M059J (cell line): ENCODE measurements around the gene SLC43A2. TPM values are rescaled to one million over a fixed set of nuclear protein-coding genes. Genes with fewer than 3 reads are reported as not detected.

Source experiments
- DNase-seq: peaks from one replicate; pipeline ENCODE4 v3.0.0-alpha.2; 2012; ENCODE audit warnings: low read depth
- total RNA-seq: library from RNA; depleted of rRNA; stranded (reverse); fragments of >200 nt; shearing (Covaris generic); gene quantifications from 2 replicates; pipeline ENCODE4 v1.2.3, GENCODE V29; 2014

The SLC43A2 gene
- total RNA-seq, 1 experiment from 2014 or later: 2.4 TPM

DNA sequence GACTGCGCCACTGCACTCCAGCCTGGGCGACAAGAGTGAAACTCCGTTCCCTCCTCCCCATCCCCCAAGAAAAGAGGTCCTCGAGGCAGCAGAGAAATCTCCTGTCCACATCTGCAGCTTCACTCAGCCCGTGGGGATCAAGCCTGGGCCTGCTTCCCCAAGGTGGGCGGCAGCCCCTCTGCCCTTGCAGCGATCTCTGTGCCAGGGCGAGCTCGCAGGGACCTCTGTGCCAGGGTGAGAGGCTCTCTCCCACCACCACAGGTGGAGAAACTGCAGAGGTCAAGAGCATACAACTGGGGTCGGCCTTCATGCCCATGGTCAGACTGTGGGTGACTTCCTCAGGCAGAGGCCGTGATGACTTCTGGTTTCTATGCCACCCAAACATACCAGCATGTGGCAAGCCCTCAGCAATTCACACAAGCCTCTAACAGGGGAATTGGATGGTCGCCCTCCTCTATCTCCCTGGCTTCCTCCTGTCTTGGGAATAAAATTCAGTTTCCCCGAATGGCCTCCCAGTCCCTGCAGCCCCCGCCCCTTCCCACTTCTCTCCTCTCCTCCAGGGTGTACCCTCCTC, 5.5 kb downstream of the SLC43A2 start:
- no peak for DNase-seq

DNA sequence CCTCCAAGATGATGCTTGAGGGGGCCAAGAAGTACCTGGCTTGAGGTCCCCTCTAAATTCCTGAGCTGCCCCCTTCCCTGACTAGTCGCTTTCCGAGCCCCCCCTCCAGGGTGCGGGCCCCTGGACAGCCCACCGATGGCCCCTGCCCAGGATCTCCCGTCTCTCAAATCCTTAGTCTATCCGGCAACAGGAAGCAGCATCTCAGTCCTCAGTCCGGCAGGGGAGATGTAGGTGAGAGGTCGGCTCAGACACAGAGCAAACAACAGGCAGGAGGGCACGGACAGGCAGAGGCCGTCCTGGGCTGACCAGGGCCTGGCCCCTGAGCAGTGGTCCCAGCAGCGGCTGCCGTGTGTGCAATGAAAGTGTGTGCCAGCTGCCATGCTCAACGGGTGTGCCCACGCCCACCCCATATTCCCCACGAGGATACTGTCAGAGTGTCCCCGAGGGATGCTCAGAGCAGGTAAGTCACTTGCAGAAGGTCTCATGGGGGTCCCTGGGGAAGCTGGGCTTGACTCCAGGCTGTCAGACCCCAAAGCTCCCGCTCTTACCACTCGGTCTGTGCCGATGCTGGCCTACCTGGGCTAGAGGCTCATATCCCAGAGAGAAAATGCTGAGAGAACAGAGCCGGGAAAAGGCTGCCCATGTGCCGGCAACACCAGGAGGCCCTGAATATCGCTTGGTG, 7.2 kb downstream of the SLC43A2 start:
- no peak for DNase-seq

DNA sequence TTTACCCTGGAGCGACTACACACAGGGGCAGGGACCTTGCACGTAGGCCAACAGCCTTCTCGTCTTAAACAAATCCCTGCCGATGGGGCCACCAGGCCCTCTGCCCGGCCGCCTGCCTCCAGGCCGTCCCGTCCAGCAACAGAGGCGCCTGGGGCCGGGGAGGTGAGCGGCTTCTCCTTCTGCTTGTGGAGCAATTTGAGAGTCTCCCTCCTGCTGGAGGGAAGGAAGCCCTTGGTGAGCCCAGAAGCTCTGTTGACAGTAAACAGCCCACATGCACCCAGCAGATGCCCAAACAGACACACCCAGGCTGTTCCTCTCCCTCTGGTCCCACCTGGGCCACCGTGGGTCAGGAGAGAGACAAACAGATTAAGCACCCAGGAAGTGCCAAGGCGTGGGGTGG, 8.1 kb downstream of the SLC43A2 start:
- no peak for DNase-seq

DNA sequence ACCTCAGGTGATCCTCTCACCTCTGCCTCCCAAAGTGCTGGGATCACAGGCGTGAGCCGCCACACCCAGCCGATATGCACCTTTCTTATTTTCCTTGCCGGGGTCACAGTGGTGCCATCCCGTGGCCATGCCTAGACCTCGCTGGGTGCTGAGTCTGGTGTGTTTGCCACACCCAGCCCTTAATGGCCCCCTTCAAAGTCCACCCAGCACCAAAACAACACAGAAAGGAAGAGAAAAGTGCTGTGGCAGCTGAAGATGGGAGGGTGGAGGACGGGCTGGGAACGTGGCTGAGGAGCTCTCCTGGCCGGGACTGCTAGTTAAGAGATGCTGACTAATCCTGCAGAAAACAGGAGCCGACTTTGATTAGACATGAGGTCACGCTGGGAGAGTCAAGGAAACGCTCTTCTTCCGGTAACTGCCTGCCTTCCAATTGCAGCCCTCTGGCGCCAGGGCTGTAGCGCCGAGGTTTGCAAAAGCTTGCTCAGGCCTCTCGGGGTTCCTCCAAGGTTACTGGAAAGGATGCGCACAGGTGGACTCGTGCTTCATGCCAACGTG, 10.9 kb downstream of the SLC43A2 start:
- peak; percentile 85 for DNase-seq

DNA sequence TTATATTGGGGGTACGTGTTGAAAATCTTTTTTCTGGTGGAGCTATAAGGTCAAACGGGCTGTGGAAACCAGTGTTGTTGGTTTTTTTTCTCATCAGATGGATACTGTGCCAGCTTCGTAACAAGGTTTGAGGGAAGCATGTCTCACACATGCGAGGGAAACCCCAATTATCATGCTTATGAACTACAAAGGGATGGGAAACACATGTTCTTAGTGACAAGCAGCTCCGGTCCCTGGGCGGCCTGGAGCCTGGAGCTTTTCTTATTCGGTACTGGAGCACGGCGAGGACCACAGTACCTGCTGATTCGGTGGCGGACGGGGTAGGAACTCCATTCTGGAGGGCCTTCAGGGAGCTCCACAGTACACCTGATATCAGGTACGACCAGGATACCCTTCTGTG, 12.5 kb downstream of the SLC43A2 start:
- DNase-seq: no peak

DNA sequence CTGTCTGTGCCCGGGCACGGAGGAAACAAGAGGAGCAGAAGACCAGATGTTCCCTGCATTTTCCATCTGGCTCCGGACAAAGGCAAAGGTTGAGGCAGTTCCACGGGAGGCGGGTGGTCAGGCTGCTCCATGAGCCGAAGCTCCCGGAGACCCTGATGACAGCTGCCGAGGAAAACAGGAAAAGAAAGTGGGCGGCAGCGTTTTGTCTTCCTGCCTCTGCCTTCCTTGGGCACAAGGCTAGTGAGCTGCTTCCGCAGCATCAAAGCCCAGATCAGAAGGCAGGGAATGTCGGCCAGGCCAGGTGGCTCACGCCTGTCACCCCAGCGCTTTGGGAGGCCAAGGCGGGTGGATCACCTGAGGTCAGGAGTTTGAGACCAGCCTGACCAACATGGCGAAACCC, 16.2 kb downstream of the SLC43A2 start:
- no peak for DNase-seq

DNA sequence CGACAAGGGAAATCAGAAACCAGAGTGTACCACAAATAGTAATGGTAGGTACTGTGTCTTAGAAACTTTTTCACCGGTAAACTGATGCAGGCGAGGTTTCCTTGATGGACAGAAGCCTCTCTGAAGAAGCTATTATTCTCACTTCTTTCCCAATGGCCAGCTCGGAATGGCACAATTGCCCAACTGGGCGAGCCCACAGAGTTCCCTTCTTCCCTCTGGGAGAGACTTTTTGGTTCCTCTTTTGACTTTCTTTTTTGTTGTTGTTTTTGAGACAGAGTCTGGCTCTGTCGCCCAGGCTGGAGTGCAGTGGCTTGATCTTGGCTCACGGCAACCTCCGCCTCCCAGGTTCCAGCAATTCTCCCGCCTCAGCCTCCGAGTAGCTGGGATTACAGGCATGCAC, 16.9 kb downstream of the SLC43A2 start:
- no peak for DNase-seq

DNA sequence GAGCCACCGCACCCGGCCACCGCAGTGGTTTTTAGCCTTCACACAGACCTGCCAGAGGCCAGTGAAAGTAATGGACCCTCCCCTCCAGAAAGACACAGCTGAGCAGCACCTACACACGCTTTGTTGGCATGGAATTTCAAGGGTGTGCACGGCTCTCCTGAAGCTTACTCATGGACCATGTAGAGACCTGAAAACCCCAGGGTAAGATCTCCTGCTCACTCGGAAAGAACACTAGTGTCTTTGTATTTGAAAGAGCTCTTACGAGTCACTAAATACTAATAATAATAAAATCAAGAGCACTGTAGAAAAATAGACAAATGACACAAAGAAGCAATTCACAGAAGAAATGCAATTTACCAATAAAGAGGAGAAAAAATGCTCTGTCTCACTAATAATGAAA, 20.0 kb downstream of the SLC43A2 start:
- no peak for DNase-seq

DNA sequence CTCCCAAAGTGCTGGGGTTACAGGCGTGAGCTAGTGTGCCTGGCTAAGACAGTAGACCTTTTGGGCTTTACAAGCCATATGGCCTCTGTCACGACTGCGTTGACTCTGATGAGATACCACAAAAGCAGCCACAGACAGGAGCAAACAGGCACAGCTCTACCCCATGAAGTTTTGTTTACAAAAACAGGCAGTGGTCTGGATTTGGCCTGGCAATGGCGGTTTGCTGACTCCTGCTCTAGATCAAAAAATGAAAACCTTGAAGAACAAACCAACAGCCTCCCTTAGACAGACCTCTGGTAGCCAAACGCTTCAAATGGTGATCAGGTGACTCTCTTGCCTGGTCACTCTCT, 20.7 kb downstream of the SLC43A2 start:
- DNase-seq: no peak

DNA sequence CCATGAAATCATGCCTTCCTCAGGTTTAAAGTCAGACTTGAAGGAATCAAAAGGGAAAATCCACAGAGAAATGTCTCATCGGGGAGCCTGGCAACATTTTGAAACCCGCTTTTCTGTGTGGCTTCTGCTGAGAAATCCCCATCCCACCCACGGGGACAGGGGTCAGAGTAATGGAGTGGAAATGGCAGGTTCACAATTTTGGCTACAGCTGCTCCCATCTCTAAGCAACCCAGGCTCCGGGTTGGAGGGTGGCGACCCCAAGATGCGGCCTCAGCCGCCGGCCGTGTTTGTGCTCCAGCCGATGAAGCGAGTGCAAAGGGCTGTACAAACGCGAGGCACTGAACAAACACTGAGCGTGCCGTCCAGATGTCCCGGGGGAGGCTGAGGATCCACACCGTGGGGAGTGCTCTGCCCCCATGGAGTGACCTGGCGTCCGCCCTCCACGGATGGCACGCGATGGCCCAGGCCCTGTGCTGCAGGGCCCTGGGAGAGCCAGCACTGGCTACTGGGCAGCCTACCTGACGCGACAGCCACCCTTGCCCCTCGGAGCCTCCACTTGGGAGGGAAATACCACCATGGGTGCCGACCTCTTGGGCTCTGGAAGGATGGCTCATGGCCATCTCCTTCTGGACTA, 22.2 kb downstream of the SLC43A2 start:
- DNase-seq: no peak

DNA sequence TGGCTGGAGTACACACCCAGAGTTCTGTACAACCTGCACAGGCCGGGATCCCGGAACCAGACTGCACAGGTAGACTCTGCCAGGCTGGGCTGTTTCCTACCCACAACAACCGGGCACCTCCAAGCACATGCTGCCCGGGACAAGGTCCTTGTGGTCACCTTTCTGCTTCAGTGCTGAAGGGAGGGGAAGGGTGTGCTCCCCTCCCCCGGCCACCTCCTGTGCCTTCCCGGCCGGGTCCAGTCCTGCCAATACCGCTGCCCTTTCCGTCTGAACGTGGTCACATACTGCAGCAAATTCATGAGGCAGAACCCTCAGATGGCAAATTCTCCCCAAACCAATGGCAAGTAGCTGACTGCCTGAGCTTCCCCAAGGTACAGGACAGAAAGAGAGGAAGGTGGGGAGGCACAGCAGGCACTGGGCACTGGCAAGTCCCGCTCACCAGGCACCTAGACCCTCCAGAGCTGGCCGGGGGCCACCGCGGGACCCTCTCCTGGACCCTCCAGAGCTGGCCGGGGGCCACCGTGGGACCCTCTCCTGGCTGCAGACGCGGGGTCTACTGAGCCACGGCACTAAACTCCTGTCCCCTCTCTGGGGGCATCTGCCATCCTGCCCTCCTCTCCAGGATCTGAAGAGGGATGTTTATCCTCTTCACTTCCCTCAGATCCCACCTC, 22.8 kb downstream of the SLC43A2 start:
- DNase-seq: no peak

DNA sequence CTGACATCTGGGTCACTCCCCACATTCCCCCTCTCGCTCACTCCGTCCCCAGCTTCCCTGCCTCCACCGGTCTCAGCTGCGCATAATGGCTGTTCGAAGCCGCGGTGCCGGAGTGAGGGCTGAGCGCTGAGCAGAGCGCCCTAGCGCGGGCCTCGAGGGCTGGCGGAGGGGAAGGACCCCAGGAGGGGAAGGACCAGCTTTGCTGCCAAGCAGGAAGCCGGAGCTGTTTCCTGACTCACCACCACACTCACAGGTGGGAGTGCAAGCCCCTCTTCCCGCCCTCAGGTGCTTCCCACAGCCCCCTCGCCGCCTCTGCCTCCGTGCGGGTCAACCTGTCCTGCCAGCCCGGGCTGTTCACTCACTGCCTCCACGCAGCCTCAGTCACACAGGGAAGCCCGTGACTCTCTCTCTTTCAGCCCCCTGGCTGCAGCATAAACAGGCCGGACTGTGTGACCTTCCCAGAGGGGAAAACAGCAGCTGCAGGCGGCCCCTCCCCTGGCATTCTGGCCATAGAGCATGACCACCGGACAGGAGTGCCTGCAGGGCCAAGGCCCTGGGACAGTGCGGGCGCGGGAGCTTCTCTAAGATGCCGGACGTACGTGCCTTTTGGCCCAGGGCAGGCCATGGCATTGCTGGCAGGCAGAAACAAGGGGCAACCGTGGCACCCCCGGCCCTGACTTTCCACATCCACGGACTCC, 23.7 kb downstream of the SLC43A2 start:
- DNase-seq: no peak

DNA sequence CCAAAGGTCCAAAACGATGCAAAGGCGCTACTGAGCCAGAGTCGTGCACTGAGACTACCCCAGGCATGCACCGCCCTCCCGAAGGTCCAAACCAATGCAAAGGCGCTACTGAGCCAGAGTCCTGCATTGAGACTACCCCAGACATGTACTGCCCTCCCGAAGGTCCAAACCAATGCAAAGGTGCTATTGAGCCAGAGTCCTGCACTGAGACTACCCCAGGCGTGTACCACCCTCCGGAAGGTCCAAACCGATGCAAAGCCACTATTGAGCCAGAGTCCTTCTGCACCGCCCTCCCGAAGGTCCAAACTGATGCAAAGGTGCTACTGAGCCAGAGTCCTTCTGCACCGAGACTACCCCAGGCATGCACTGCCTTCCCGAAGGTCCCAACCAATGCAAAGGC, 27.1 kb downstream of the SLC43A2 start:
- DNase-seq: no peak

DNA sequence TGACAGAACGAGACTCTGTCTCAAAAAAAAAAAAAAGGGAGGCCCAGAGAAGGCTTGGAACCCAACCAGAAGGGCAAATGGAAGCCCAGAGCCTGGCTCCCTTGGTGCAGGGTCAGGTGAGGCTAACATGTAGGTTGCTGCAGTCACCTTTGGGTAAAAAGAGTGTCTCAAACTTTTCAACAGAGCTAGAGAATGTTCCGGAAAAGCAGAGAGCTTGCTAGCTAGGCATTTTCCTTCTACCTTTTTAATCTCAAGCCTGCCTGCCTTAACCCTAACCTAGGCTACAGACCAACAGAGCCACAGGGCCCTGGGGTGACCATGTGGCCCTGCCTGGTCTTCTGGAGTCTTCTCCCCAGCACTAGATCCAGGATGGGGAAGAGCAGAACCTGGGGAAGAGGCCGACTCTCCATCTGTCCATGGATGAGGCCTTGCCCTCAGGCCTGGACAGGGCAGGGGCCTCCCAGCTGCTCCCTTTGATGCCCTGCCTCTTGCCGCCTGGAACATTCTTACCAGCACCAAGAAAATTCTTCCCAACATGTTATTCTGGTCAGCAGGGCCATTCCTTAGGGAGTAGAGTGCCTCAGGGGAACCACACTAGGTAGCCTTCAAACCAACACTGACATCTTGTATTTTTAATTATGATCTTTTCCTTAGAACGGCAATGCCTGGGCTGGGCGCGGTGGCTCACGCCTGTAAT, 30.1 kb downstream of the SLC43A2 start:
- no peak for DNase-seq

DNA sequence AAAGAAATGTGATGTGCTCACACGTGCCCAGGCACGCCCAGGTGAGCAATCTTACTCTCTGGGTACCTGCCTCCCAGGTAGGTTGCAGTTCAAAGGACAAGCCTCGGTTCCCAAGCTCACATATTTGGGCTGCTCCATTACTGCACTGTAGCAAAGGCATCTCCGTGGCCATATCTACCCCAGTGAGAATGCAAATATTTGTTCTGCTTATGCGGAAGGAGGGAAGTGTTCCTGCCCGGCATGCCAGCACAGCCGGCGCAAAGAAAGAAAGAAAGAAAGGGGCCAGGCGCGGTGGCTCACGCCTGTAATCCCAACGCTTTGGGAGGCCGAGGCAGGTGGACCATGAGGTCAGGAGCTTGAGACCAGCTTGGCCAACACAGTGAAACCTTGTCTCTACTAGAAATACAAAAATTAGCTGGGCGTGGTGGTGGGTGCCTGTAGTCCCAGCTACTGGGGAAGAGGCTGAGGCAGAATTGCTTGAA, 30.7 kb downstream of the SLC43A2 start:
- DNase-seq: no peak

DNA sequence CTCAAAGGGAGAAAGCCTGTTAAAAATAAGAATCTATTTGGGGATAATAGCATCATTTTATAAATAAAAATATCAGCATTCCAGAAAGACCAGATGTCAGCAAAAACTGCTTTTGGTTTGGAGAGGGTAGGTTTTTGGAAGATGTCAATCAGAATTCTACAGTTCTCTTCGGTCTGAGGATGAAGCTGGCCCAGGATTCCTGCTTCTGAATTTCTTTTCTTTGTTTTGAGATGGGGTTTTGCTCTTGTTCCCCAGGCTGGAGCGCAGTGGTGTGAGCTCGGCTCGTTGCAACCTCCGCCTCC, 35.1 kb downstream of the SLC43A2 start:
- DNase-seq: no peak

DNA sequence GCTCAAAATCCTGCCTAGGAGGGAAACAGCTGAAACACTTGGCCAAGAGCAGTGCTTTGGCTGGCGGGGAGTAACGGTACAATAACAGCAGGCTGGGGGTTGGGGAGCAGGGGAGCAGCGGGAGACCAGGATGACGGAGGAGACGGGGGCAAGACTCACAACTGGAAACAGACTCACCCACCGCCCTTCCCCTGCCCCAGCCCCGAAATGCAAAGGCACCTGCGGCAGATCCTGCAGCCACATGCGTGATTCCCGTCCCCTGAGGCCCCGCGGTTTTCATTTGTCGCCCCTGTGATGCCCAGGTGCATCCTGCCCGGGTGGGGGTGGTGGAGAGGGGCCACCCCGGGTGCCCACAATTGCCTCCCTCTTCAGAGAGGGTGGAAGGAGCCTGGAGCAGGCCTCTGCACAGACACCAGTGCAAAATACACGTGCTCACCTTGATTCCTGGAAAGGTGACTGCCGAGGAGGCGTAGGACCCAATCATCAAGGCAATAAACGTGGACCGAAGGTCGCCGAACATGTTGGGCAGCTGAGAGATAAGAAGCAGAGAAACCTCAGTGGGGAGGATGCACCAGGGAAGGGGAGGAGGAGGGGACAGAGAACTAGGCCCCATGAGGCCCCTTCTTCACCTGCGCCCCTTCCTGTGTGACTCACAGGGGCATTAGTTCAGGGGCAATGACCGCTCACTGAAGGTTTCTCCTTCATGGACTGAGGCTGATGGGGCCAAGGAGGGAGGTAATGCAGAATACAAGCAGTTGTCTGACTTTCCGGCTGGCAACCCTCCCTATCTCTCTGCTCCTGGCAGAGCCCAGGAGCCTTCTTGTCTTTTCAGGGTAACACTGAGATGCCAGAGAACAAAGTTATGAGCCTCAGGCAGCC, 35.6 kb downstream of the SLC43A2 start:
- no peak for DNase-seq

DNA sequence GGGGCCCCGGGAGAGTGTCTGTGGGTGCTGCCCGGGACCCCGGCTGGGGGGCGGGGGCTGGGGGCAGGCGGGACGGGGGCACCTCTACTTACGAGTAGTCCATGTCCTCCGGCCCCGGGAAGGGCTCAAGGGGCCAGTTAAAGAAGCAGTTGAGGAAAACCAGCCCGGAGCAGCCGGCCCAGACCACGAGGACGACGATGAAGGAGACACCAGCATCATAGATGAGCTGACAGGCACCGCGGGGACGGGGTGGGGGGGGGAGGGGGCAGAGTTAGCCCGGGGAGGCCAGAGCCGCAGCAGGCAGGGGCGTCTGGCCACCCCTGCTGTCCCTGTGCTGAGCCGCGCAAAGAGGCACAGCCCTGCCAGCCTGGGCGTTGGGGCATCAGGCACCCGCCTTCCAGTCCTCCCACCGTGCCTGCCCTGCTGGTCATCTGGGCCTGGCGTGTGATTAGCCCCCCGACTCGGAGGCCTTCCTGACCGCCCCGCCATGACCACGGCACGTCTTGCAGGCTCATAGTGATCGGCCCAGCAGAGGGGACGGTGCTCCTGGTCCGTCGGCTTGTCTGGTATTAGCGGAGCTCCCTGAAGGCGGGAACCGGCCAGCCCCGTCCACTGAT, 37.1 kb downstream of the SLC43A2 start:
- DNase-seq: no peak

DNA sequence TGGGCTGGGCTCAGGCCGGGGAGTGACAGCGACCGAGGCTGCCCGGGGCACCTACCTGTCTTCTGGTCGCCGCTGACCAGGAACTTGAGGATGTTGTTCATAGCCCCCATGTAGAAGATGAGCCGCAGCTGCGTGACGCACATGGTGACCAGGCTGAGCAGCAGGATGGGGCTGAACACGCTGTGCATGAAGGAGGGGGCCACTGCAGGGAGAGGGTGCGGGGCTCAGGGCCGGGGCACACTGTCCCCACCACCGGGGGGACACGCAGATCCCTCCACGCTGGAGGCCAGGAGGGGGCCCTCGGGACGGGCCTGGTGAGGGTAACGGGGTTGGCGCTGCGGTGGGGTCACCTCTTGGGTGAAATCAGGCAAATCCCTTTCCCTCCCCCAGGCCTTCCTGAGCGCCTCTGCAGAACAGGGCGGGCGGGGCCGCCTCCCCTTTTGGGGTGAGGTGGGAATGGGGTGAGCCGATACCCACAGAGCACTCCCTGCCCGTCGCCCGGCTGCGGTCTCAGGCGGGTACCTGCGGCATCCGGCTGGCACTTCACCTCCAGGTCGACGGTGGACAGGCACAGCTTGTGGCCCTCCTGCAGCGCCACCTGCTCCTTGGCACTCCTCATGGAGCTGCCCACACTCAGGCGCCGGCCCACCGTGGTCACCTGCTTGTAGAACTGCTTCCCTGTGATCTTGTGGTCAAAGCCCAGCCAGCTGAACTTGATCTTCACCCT, 37.7 kb downstream of the SLC43A2 start:
- no peak for DNase-seq
